Hematopoietic multipotent progenitor cell treated with erythropoietin and hydrocortisone succinate and interleukin-3 and kit ligand, for 15 days (in vitro differentiated cells): ENCODE measurements around the gene SLC29A2.
"Not testable (repeated sequence)": the region's sequence is repeated elsewhere in the genome, so short reads cannot be mapped to it uniquely, and the experiment has no call there.

ENCODE experiments used
- DNase-seq: peaks from one replicate; pipeline ENCODE4 v3.0.0-alpha.2; 2015; ENCODE audit warnings: low spot score

The SLC29A2 gene

DNA sequence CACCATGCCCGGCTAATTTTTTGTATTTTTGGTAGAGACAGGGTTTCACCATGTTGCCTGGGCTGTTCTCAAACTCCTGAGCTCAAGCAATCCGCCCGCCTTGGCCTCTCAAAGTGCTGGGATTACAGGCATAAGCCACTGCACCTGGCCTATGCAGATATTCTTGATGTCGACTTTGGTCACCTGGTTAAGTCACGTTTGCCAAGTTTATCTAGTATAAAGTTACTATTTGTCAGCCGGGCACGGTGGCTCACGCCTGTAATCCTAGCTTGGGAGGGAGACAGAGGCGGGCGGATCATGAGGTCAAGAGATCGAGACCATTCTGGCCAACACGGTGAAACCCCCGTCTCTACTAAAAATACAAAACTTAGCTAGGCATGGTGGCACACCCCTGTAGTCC is 12.8 kb upstream of the SLC29A2 start:
- not testable (repeated sequence) for DNase-seq

DNA sequence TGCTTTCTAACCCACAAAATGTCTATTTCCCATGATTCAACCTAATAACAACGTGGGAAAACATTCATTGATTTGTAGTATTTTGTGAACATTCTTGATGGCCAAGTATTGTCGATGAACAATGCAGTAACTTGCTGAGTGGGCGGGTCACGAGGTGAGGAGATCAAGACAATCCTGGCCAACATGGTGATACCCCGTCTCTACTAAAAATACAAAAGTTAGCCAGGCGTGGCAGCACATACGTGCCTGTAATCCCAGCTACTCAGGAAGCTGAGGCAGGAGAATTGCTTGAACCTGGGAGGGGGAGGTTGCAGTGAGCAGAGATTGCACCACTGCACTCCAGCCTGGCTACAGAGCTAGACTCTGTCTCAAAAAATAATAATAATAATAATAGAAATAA is 8.7 kb upstream of the SLC29A2 start:
- not testable (repeated sequence) for DNase-seq

GRCh38 chr11:66373690-66374287 is 2.2 kb upstream of the SLC29A2 start:
- not testable (repeated sequence) for DNase-seq

DNA sequence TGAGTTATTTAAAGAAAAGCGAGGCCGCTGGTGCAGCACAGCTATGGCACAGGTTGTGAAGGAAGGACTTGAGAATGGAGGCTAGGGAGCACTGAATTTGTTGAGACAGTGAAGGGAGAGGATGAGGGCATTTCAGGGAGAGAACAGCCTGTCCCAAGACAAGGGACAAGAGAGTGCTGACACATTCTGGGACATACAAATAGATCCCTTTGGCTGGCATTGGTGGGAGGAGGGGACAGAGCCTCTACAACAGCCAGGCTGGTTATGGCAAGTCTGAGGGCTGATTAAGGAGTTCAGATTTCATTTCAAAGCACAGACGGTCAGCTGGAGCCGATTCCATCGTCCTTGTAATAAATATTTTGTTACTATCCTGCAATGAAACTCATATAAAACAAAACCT is 1.7 kb upstream of the SLC29A2 start:
- no peak for DNase-seq

GRCh38 chr11:66369073-66369894 is 2.3 kb downstream of the SLC29A2 start:
- DNase-seq: no peak

- no peak for DNase-seq
Observed at GRCh38 chr11:66368484-66368883, 3.1 kb downstream of the SLC29A2 start.

- DNase-seq: no peak
Observed at GRCh38 chr11:66367561-66368312, 3.8 kb downstream of the SLC29A2 start.

DNA sequence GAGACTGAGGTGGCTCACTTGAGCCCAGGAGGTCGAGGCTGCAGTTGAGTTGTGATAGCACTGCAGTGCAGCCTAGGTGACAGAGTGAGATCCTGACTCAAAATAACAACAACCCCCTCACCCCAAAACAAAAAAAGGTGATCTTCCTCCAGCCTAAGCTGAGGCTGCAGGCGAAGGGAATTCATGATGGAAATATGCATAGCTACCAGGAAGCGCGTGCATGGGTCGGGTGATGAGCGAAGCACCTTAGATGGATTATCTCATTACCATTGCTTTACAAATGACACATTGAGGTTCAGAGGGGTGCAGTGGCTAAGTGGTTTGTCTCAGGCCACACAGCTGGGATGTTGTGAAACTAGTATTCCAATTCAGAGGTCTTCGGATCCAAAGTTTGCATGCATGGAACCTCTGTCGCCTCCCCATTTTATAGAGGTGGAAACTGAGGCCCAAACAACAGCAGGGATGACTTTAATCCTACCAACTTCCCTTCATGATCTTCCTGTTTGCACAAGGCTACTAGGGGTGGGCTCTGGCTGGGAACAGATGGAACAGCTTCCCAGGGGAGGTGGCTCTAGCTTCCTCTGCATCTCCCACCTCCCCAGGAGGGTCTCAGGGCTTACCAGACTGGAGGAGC is 4.6 kb downstream of the SLC29A2 start:
- no peak for DNase-seq

DNA sequence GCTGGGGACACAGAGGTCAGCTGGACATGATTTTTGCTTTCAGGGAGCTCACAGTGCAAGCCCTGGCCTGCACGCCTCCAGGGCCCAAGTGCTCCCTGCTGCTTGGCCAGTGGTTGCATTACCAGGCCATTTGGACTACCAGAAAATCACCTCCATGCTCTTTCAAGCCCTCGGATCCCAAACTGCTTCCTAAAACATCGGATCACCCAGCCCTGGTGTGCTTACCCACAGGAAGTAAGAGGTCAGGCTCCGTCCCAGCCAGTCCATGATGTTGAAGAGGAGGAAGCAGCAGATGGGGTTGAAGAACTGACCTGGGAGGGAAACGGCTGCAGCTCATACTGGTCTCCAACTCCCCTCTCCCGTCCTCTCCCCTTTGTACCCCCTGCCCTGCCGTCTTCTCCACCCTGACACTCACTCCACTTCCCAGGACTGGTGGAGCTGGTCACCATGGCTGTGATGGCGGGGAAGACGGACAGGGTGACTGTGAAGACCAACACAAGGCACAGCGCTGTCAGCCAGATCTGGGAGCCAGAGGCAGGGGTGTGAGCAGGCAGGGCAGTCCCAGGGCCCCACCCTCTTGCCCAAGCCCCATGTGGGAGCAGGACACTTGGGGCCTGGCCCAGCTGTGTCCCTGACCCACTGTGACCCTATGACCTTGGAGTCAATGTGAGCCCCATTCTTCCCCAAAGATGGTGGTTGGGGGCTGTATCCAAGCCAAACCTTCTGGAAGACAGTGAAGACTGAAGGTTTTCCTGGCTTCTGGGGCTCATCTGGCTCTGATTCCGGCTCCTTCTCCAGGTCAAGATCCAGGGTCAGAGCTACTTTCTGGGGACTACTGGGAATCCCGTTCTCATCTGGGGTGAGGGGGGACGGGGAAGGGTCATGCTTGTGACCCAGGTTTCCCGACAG is 5.6 kb downstream of the SLC29A2 start:
- DNase-seq: no peak

GRCh38 chr11:66365166-66365565 is 6.4 kb downstream of the SLC29A2 start:
- no peak for DNase-seq

DNA sequence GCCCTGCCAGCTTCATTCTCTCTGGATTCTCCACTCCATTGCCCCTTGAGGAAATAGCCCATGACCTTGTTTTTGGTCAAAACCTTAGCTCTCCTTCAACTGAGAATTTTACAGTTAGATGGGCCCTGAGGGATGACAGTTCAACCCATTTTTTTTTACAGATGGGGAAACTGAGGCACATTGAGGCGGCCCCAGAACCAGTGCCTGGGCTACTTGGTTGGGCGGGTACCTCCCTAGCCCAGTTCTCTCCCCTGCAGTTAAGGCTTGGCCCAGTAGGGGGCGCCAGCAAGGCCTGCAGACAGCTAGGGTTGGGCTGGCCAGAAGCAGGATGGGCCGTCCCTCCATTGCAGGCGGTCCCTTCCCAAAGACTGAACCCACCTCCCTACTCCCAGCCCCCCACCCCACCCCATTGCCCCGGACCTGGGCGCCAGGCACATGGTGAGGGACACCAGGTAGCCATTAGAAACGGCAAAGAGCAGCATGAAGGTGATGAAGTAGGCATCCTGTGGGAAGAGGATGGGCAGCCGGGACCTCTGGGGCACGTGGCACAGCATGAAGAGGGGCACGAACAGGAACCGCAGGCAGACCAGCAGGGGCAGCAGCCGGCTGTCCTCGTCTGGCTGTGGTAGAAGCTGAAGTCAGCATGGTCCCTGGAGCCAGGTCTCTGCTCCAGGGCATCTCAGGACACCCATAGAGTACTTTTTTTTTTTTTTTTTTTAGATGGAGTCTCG is 7.6 kb downstream of the SLC29A2 start:
- DNase-seq: peak; percentile 61

DNA sequence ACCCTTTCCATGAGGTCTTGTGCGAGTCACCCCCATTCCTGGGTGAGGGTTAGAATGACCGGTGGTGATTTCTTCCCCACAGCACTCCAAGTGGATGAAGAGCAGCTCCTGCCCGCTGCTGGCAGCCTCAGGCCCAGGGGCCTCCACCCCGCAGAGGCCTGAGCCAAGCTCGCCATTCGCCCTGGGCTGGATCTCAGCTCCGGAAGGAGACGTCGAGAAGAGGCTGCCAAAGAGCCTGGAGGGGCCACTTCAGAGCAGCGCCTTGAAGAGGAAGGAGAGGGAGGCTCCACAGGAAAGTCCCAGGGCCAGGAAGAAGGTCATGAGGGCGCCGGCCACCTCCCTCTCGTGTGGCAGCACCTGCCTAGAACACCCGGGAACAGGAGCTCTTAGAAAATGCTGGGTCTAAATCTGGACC is 8.4 kb downstream of the SLC29A2 start:
- DNase-seq: no peak

GRCh38 chr11:66362481-66363147 is 8.9 kb downstream of the SLC29A2 start:
- no peak for DNase-seq

DNA sequence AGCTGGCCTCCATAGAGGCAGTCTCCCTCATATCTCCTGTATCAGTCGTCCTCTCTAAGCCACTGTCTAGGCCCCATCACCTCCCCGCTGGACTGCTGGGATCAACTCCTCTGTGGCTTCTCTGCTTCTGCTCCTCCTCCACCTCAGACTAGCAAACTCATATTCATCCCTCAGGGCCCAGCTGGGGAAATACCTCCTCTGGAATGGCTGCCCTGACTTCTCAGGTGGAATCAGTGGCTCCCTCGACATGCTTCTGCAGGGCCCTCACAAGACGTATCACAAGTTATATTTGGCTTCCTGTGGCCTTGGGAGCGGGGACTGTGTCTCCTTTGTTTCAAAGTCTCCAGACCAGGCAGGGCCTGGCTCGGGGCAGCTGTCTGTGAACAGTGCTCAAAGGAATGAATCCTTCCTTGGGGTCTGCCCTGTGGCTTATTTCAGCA is 10.0 kb downstream of the SLC29A2 start:
- no peak for DNase-seq

GRCh38 chr11:66360406-66361073 is 11.0 kb downstream of the SLC29A2 start:
- DNase-seq: no peak

- DNase-seq: no peak
Observed at GRCh38 chr11:66359662-66360087, 11.9 kb downstream of the SLC29A2 start.

DNA sequence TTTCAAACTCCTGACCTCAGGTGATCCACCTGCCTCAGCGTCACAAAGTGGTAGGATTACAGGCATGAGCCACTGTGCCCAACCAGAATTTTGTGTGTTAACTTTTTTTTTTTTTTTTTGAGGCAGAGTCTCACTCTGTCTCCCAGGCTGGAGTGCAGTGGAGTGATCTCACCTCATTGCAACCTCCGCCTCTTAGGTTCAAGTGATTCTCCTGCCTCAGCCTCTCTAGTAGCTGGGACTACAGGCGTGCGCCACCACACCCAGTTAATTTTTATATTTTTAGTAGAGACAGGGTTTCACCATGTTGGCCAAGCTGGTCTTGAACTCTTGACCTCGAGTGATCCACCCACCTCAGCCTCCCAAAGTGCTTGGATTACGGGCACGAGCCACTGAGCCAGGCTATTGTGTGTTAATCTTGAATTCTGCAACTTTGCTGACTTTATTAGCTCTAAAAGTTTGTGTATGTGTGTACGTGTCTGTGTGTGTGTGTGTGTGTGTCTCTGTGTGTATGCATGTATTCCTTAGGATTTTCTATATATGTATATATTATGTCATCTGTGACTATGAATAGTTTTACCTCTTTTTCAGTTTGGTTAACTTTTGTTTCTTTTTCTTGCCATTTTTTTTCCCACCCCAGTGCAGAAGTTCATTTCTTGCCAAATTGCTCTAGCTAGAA is 20.9 kb downstream of the SLC29A2 start:
- not testable (repeated sequence) for DNase-seq

DNA sequence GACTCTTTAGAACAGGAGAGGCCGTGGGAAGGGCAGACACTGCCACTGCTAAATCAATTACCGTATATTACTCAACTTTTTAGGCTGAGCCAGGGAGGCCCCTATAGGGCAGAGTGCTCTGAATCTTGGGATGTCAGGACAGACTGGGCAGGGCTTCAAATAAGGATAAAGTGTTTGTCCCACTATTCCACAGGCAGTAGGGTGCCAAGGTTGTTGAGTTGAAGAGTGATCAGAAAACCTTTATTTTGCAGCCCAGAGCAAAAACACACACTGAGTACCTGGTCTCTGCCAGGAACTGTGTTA is 22.5 kb downstream of the SLC29A2 start:
- DNase-seq: no peak
